K562 (cell line): ENCODE measurements around the gene GLYATL1.

Experiments
- CTCF ChIP-seq, 3 experiments: IDR thresholded peaks in 2 of 3; conservative IDR thresholded peaks in 1 of 3; 2 replicates each; pipeline ENCODE4 v1.5.1; 2011 to 2012; ENCODE audit warnings: low read length in 3 of 3, mild to moderate bottlenecking in 3 of 3, control low read depth in 2 of 3, improper control_type of control experiment in 1 of 3, inconsistent platforms in 1 of 3, low read depth in 1 of 3, mixed read lengths in 1 of 3, moderate library complexity in 1 of 3; ENCODE audit not compliant: insufficient read depth in 2 of 3
- FOS ChIP-seq: IDR thresholded peaks from 3 replicates; pipeline ENCODE4 v1.6.1; 2011; ENCODE audit not compliant: insufficient read length; ENCODE audit errors: extremely low read depth
- MYC ChIP-seq, 2 experiments: fragments of 250-450 bp in 1 of 2; sonication (Bioruptor Pico) in 1 of 2; IDR thresholded peaks; 2 replicates each; pipeline versions ENCODE4 v1.5.1 to v1.6.1; 2012 to 2021; ENCODE audit warnings: low read depth in 2 of 2, borderline replicate concordance in 1 of 2, improper control_type of control experiment in 1 of 2, low read length in 1 of 2, mild to moderate bottlenecking in 1 of 2, moderate library complexity in 1 of 2
- PRDM10 ChIP-seq: fragments of 450-650 bp; IDR thresholded peaks from 2 replicates; pipeline ENCODE4 v1.6.1; 2018; ENCODE audit not compliant: partially characterized antibody
- ZKSCAN8 ChIP-seq: fragments of 200-800 bp; sonication (Bioruptor generic); IDR thresholded peaks from 2 replicates; pipeline ENCODE4 v1.6.1; 2016; ENCODE audit warnings: missing genetic modification characterization, missing compliant biosample characterization

- TF ChIP-seq MYC (IDR thresholded peaks at IDR 0.05; ENCODE audit: low read depth, low read length) (no peak), MYC (CRISPR knock-in tag; IDR thresholded peaks at IDR 0.05; ENCODE audit: borderline replicate concordance, low read depth) (no peak), PRDM10 (no peak), FOS (no peak), CTCF (IDR thresholded peaks at IDR 0.05 in 2 of 3, conservative IDR thresholded peaks at IDR 0.05 in 1 of 3; ENCODE audit: insufficient read depth in 2 of 3, low read depth in 1 of 3, low read length in 3 of 3) (no peak), ZKSCAN8 (CRISPR knock-in tag) (no peak)
These were observed 25.6 kb upstream of the GLYATL1 start for GRCh38 chr11:58913685-58914084.
